Fibroblast of upper back skin (primary cell): ENCODE results near the gene NHP2.
A peak's percentile ranks its signal among the peaks of the same experiment; 100 is the strongest.

ENCODE experiments used
- DNase-seq: peaks from one replicate; pipeline ENCODE4 v3.0.0-alpha.2; 2013

NHP2 gene

GRCh38 chr5:178174456-178174855, 20.8 kb upstream of the NHP2 start:
- no peak for DNase-seq

- no peak for DNase-seq
Measured at GRCh38 chr5:178170455-178170854, 16.8 kb upstream of the NHP2 start.

- no peak for DNase-seq
Measured at GRCh38 chr5:178165581-178165980, 11.9 kb upstream of the NHP2 start.

- peak; percentile 62 for DNase-seq
Measured at GRCh38 chr5:178163772-178164735, 10.4 kb upstream of the NHP2 start.

GRCh38 chr5:178162481-178162880, 8.8 kb upstream of the NHP2 start:
- no peak for DNase-seq

GRCh38 chr5:178160176-178160575, 6.5 kb upstream of the NHP2 start:
- no peak for DNase-seq

- DNase-seq: no peak
Measured at GRCh38 chr5:178155065-178155464, 1.4 kb upstream of the NHP2 start.

- no peak for DNase-seq
Measured at GRCh38 chr5:178152491-178153444, 917 bp downstream of the NHP2 start.

GRCh38 chr5:178150977-178151734, 2.5 kb downstream of the NHP2 start:
- DNase-seq: no peak

- DNase-seq: no peak
Measured at GRCh38 chr5:178149199-178149932, 4.3 kb downstream of the NHP2 start.

GRCh38 chr5:178147406-178147805, 6.3 kb downstream of the NHP2 start:
- DNase-seq: no peak

GRCh38 chr5:178145965-178146820, 7.5 kb downstream of the NHP2 start:
- DNase-seq: peak; percentile 28

- peak; percentile 30 for DNase-seq
Measured at GRCh38 chr5:178143901-178144300, 9.8 kb downstream of the NHP2 start.

- DNase-seq: no peak
Measured at GRCh38 chr5:178143246-178143645, 10.4 kb downstream of the NHP2 start.

GRCh38 chr5:178142642-178143041, 11.0 kb downstream of the NHP2 start:
- no peak for DNase-seq

- DNase-seq: no peak
Measured at GRCh38 chr5:178141550-178141949, 12.1 kb downstream of the NHP2 start.

- no peak for DNase-seq
Measured at GRCh38 chr5:178137991-178138390, 15.7 kb downstream of the NHP2 start.

GRCh38 chr5:178136990-178137389, 16.7 kb downstream of the NHP2 start:
- no peak for DNase-seq

GRCh38 chr5:178131446-178131996, 22.2 kb downstream of the NHP2 start:
- DNase-seq: no peak

- DNase-seq: peak; percentile 75
Measured at GRCh38 chr5:178130576-178131445, 22.9 kb downstream of the NHP2 start, which contains the start of gene RMND5B. Gene RMND5B (plus strand): TSS chr5:178131014. CDS start chr5:178138120, 7,106 bp downstream.
